H7 (cell line): Measurements from ENCODE around the gene CBLL2. TPM values are rescaled to one million over a fixed set of nuclear protein-coding genes. Genes with fewer than 3 reads are reported as not detected.
A peak's percentile ranks its signal among the peaks of the same experiment; 100 is the strongest.
"Not testable (repeated sequence)": the region's sequence is repeated elsewhere in the genome, so short reads cannot be mapped to it uniquely, and the experiment has no call there.

ENCODE experiments used
- DNase-seq: peaks from one replicate; pipeline ENCODE4 v3.0.0; 2012
- H3K27me3 ChIP-seq: 2 replicates; pipeline ENCODE4 v1.6.0; 2011; ENCODE audit warnings: mild to moderate bottlenecking, low read length; ENCODE audit not compliant: control insufficient read depth, insufficient read depth
- H3K36me3 ChIP-seq: replicated peaks from 2 replicates; pipeline ENCODE4 v1.5.1; 2011; ENCODE audit warnings: low read length; ENCODE audit not compliant: control insufficient read depth, insufficient read depth
- H3K4me3 ChIP-seq: 2 replicates; pipeline ENCODE4 v1.5.1; 2011; ENCODE audit warnings: low read depth, mild to moderate bottlenecking, control low read depth, low read length, moderate library complexity; ENCODE audit not compliant: insufficient read depth
- total RNA-seq: library from RNA; depleted of rRNA; stranded (reverse); fragments of >200 nt; shearing (Covaris generic); gene quantifications from 2 replicates; pipeline ENCODE4 v1.2.3, GENCODE V29; 2014; rRNA removed

Gene CBLL2, protein sequence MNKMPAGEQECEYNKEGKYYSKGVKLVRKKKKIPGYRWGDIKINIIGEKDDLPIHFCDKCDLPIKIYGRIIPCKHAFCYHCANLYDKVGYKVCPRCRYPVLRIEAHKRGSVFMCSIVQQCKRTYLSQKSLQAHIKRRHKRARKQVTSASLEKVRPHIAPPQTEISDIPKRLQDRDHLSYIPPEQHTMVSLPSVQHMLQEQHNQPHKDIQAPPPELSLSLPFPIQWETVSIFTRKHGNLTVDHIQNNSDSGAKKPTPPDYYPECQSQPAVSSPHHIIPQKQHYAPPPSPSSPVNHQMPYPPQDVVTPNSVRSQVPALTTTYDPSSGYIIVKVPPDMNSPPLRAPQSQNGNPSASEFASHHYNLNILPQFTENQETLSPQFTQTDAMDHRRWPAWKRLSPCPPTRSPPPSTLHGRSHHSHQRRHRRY
- not detected in 2 replicates for total RNA-seq

DNA sequence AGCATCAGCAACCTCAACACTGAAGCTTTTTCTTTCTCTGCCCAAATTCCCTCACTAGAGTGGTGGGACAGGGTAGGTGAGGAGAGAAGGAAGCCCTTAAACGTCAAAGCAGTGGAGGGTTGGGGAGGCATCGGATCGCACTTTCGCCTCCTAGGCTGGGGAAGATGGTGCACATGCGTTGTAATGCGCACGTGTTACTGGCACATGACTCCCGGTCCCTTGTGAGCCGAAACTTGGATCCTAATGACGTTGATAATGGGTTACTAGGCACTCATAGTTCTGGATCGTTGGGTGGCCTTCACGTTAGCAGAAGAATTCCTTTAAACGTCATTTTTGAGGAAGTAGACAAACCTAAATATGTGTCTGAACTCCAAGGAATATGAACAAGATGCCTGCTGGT, at the start of gene CBLL2:
TSS of gene CBLL2 (plus strand) at position 301 of the 400 bp plus-strand sequence. CDS start at position 380, 79 bp downstream.
- no peak for DNase-seq
- no peaks in the 10 kb centered on the region for H3K27me3 ChIP-seq
- no peaks in the 10 kb centered on the region for H3K36me3 ChIP-seq
- no peak within 1 kb of the TSS for H3K4me3 ChIP-seq

DNA sequence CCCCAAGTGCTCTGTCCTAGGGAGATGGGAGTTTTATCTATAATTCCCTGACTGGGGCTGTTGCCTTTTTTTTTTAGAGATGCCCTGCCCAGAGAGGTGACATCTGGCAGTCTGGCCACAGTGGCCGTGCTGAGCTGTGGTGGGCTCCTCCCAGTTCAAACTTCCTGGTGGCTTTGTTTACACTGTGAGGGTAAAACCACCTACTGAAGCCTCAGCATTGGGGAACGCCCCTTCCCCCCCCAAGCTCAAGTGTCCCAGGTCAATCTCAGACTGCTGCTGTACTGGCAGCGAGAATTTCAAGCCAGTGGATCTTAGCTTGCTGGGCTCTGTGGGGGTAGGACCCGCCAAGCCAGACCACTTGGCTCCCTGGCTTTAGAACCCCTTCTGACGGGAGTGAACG, 38.3 kb upstream of the CBLL2 start:
- Histone ChIP-seq H3K36me3 (no peaks in the 10 kb centered on the region), H3K27me3 (no peaks in the 10 kb centered on the region), H3K4me3 (no peak overlapping the region)
- no peak for DNase-seq

DNA sequence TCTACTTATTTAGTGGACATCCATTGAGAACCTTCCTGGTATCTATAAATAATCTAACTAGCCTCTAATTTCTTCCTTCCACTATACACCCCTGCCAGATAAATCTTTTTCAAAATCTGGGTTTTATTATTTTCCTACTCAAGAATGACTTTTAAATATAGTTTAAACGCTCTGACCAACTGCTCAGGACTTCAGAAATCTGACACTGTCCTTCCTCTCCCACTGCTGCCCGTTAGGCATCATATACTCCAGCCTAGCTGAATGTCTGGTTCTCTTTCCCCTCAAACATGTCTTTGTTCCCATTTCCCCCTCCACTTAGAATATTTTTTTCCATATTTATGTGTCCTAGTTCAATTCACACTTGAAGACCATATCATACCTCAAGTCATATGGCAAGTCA, 35.2 kb upstream of the CBLL2 start:
- Histone ChIP-seq H3K36me3 (no peaks in the 10 kb centered on the region), H3K27me3 (no peaks in the 10 kb centered on the region), H3K4me3 (no peak overlapping the region)
- no peak for DNase-seq

DNA sequence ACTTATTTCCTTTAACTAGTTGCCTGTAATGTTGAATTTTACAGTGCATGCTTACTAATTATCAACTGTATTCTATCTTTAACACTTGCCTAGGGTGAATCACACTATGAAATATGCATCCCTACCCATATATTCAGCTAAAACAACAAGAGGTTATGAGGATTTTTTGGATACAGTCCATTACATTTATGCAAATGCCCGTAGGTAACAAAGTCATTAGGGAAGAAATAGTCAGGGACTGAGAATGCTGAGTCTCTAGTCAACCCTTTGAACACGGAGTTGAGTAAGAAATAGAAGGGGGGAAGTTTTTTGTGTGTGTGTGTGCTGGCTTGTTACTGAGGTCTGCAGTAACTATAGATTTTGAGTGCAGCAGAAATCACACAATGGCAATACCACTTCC, 26.1 kb upstream of the CBLL2 start:
- no peak for DNase-seq
- Histone ChIP-seq H3K27me3 (no peaks in the 10 kb centered on the region), H3K36me3 (no peaks in the 10 kb centered on the region), H3K4me3 (no peak overlapping the region)

DNA sequence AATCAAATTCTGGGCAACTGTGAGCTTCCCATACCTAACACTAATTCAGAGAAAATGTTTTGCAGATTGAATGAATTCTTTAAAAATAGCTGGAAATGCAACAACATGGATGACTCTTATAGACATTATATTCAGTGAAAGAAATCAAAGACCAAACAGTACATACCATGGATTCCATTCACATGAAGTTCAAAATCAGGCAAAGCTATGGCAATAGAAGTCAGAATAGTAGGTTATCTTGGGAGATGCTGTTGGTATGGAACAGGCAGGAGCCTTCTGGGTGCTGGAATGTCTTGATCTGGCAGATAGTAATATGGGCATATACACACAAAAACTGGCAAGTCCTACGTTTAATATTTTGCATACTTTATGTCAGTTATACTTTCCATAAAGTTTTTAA, 25.5 kb upstream of the CBLL2 start:
- no peak for DNase-seq
- no peak overlapping the region for H3K4me3 ChIP-seq

DNA sequence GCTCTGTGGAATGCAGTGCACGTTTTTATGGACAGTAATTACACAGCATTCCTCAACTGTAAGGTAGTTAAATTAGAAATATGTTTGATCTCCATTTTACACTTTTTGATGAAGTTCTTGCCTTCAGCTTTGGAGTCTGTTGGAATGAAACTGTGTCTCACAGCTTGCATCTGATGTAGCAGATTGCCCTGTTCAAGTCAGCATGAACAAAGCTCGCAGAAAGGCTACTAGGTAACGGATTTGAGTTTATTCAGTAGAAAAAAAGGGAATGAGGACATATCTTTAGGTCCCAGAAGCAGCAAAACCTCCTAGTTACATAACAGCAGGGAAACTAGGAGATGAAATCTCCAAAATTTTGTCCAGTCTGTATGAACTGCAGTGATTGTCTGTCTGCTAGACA, 24.3 kb upstream of the CBLL2 start:
- Histone ChIP-seq H3K36me3 (no peaks in the 10 kb centered on the region), H3K4me3 (no peak overlapping the region), H3K27me3 (no peaks in the 10 kb centered on the region)
- DNase-seq, result no peak

More for the DNA sequence above, 25.5 kb upstream of the CBLL2 start:
- Histone ChIP-seq H3K36me3 (no peaks in the 10 kb centered on the region), H3K27me3 (no peaks in the 10 kb centered on the region)

DNA sequence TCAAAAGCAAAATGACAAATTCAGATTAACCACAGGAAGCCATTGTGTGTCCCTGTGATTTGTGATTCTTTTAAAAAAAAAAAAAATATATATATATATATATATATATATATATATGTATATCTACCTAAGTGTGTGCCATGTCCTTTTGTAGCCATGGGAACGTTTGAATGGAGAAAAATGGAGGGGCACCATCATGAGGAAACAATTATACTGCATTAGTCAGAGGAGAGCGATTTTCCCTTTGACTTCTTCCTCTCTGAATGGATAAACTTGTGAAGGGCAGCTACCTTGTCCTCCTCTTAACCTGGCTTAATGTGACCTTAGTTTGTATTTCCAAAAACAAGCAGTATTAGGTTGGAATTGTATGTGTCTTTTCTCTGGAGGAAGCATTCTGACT, 23.3 kb upstream of the CBLL2 start:
- H3K36me3 ChIP-seq, result no peaks in the 10 kb centered on the region
- H3K27me3 ChIP-seq, result no peaks in the 10 kb centered on the region
- DNase-seq, result no peak
- H3K4me3 ChIP-seq, result no peak overlapping the region

DNA sequence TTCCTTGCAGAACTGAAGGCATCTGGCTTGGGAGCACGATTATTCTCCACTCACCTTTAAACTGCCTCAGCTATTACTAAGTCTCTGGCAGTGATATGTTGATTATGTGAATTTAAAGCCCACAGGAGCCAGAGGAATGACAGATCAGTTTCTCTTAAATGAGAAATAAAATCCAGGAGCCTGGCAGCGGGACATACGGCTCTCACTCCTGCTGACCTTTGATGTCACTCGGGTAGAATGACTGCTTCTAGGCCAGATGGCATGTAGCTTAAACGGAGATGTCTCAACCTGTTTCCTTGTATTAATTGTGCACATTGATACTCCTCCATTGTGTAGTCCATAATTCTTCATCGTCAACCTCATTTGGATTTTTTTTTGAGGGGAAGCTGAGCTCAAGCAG, 4.0 kb upstream of the CBLL2 start:
- H3K27me3 ChIP-seq, result no peaks in the 10 kb centered on the region
- no peaks in the 10 kb centered on the region for H3K36me3 ChIP-seq
- no peak for DNase-seq
- no peak overlapping the region for H3K4me3 ChIP-seq

DNA sequence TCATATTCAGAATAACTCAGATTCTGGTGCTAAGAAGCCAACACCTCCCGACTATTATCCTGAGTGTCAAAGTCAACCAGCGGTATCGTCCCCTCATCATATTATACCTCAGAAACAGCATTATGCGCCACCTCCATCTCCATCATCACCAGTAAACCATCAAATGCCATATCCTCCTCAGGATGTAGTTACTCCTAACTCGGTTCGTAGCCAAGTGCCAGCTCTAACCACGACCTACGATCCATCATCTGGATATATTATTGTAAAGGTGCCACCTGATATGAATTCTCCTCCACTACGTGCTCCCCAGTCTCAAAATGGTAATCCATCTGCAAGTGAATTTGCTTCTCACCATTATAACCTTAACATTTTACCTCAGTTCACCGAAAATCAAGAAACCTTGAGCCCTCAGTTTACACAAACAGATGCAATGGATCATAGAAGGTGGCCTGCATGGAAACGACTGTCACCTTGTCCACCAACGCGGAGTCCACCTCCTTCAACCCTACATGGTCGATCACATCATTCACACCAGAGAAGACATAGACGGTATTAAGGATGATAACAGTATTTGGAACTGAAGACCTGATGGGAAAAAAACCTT, 1.1 kb downstream of the CBLL2 start:
- no peak for DNase-seq
- H3K36me3 ChIP-seq, result no peaks in the 10 kb centered on the region
- H3K27me3 ChIP-seq, result no peaks in the 10 kb centered on the region
- H3K4me3 ChIP-seq, result no peak overlapping the region

DNA sequence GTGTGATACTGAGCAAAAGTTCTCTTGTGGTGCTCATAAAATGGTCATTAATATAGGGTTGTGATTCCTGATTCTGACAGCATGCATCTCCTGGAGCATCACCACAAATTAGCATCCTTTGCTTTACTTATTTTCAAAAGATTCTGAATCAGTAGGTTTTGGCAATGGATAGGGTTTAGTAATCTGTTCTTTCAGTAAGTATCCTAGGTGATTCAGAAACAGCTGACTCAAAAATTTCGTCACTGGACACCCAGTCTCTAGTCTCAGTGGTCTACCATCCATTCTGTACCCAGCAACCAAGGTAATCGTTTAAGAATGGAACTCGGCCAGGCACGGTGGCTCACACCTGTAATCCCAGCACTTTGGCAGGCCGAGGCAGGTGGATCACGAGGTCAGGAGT, 4.1 kb downstream of the CBLL2 start:
- Histone ChIP-seq H3K4me3 (no peak overlapping the region), H3K36me3 (no peaks in the 10 kb centered on the region), H3K27me3 (no peaks in the 10 kb centered on the region)
- DNase-seq, result no peak

DNA sequence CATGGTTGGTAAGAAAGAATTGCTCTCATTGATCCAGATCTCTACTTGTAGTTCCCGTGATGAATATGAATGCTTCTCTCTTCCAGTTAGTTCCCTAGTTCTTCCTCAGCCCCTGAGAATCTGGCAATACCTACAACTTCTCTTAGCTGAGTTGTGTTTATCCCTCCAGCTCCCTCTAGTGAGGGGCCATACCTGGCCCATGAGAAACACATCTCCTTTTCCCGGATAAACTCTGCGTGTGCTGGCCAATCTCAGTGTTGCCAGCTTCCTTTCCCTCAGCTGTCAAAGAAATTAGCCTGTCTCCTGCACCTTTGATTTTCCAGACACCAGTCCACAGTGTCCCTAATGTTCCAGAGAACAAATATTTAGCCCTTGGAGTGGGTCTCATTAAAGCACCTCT, 5.7 kb downstream of the CBLL2 start:
- Histone ChIP-seq H3K36me3 (no peaks in the 10 kb centered on the region), H3K27me3 (no peaks in the 10 kb centered on the region), H3K4me3 (no peak overlapping the region)
- peak; percentile 79 for DNase-seq

DNA sequence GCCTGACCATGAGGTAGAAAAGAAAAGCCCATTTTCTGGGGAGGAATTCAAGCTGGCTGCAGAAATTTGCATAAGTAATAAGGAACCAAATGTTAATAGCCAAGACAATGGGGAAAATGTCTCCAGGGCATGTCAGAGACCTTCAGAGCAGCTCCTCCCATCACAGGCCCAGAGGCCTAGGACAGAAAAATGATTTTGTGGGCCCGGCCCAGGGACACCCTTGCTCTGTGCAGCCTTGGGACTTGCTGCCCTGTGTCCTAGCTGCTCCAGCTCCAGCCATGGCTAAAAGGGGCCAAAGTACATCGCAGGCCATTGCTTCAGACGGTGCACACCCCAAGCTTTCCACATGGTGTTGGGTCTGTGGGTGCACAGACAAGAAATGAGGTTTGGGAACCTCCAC, 16.5 kb downstream of the CBLL2 start:
- H3K36me3 ChIP-seq, H3K27me3 ChIP-seq, H3K4me3 ChIP-seq, DNase-seq: not testable (repeated sequence)

DNA sequence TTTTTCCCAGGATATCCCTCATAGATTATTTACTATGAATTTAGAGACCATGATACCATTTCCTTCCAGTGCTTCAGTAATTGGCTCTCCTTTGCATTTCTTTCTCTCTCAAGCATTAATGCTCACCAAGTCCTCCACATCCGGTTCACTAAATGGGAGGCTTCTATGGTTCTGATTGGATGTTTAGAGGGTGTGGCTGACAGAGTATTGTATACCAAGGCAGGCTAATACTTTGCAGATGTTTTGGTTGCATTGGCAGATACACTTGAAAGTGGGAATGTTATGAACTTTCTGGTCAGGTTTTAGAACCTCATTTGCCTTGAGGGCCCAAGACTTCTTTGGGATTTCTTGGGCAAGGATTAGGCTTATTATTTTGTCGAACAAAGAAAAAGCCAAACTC, 24.2 kb downstream of the CBLL2 start:
- no peak overlapping the region for H3K4me3 ChIP-seq
- no peak for DNase-seq
- no peaks in the 10 kb centered on the region for H3K27me3 ChIP-seq
- H3K36me3 ChIP-seq, result no peaks in the 10 kb centered on the region

DNA sequence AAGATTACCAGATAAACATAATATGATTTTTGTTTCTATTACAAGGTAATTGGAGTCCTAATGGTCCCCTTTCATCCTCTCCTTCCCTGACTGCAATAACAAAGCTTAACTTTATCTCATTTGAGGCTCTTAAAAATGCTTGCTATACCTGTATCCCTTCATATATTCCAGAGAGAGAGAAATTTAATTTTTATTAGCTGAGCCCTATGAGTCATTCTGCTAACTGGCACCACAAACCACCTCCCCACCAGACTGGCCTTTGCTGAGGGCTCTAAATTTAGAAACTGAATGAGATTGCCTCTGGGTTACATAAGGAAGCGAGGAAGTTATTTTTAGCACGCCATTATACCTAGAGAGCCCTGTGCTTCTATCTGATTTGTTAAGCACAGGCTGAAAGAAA, 27.4 kb downstream of the CBLL2 start:
- Histone ChIP-seq H3K27me3 (no peaks in the 10 kb centered on the region), H3K4me3 (no peak overlapping the region), H3K36me3 (no peaks in the 10 kb centered on the region)
- DNase-seq, result no peak

DNA sequence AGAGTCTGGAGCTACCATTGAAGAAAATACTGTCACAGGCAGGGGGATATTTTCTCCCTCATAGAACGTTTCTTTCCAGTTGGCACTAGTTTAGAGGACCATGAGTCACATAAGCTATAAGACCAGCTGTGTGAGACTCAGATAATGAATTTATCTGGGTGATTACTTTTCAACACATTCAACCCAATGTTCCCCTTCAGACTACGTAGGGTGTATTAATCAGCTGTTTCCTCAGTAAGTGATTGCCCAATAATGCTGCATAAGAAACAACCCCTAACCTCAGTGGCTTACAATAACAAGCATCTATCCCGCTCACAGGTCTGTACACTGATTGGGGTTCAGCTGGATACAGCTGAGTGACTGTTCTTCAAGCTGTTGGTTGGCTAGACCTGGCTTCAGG, 38.1 kb downstream of the CBLL2 start:
- Histone ChIP-seq H3K4me3 (no peak overlapping the region), H3K27me3 (no peaks in the 10 kb centered on the region), H3K36me3 (no peaks in the 10 kb centered on the region)
- DNase-seq, result no peak
